Stimulated activated CD8-positive, alpha-beta memory T cell treated with anti-CD3 and anti-CD28 coated beads, Interleukin-15, amount 100 ng/mL, for 1 hour (primary cell): Measurements from ENCODE around the gene PDZD2.
"Not testable (repeated sequence)": the region's sequence is repeated elsewhere in the genome, so short reads cannot be mapped to it uniquely, and the experiment has no call there.

ENCODE experiments used
- DNase-seq: peaks from one replicate; pipeline ENCODE4 v3.0.0-alpha.2; 2020; ENCODE audit warnings: low read depth

Gene PDZD2

DNA sequence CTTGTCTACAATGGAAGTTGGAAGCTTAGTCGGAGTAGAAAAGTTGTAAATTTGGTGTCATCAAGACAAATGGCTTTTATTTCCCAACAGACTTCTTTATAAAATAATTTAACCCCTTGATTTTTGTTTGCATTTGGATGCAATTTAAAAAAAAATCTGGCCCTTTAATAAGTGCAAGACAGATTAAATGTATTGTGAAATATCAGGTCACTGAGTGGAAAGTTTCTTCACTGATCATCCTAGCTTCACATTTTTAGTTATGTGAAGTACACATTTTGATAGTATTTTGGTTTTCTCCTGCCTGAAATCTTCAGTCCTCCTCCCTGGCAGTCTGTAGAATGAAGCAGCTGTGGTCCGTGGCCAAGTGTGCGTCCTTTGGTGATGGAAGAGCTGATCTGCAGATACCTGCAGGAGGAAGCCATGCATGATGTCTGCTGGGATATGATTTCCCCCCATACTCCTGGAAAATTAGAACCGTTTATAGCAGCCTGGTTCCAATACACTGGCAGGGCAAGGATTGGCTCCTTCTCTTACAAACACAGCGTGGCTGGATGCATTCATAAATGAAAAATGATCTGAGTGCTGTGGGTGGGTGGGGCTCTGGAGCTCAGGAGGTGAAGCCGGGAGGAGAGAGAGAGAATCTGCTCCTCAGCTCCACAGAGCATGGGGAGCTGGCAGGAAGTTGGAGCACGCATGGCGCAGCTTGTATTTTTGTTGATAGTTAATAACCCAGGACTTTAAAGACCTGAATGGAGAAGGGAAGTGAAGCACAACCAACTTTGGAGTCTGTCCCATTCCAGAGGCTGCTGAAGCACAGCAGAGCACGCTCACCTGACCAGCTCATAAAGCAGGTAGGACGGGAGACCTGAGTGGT is 296.8 kb downstream of the PDZD2 start:
- DNase-seq = no peak

- no peak for DNase-seq
These were observed 297.8 kb downstream of the PDZD2 start for GRCh38 chr5:31936683-31937082.

- DNase-seq = no peak
These were observed 298.3 kb downstream of the PDZD2 start for GRCh38 chr5:31937226-31937625.

- DNase-seq = no peak
These were observed 298.8 kb downstream of the PDZD2 start for GRCh38 chr5:31937703-31938102.

GRCh38 chr5:31939151-31939550 is 300.2 kb downstream of the PDZD2 start:
- DNase-seq = no peak

DNA sequence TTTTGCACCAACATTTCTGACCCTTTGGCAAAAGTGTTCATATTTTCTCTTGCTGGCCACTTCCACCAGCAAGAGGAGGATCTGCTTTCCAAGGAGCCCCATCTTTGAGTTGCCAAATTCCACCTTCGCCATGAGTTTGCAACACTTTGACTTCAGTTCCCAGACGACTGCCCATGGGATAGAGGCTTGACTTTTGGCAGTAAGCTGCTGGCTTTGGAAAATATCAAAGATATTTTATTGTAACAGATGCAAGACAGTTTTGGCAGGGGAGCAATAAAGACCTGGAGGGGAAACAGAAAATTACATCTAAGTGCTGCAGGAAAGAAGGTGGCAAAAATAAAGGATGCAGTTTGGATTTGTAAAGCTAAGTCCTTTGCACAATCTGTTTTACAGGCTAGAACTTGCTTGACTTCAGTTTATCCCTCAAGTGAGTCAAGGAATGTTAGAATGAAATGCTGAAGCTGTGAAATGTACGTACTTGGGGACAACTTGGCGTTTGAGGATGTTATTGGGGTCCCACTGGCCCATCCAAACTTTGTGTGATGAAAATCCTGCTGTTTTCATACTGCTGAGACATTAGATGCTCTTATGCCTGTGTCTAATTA is 302.3 kb downstream of the PDZD2 start:
- no peak for DNase-seq

GRCh38 chr5:31942546-31942945 is 303.6 kb downstream of the PDZD2 start:
- DNase-seq = no peak

- DNase-seq = no peak
These were observed 305.9 kb downstream of the PDZD2 start for GRCh38 chr5:31944684-31945445.

DNA sequence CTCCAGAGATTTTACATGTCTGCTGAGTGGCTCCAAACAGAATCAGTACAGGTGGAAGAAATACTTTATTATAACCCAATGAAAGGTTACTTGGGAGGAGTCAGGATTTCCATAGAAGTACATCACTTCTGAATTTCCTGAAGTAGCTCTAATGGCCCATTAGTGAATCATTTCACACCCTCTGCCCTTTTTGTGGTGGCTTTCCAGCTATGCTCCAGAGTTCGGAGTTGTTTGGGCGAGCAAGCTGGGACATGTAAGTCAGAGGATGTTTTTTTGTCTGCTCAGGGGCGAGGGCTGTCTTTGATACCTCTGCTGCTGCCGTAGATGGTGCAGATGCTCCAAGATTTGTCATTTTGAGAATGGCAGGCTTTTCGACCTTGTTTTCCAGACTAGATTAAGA is 309.1 kb downstream of the PDZD2 start:
- no peak for DNase-seq

GRCh38 chr5:31952067-31952466 is 313.1 kb downstream of the PDZD2 start:
- DNase-seq = no peak

DNA sequence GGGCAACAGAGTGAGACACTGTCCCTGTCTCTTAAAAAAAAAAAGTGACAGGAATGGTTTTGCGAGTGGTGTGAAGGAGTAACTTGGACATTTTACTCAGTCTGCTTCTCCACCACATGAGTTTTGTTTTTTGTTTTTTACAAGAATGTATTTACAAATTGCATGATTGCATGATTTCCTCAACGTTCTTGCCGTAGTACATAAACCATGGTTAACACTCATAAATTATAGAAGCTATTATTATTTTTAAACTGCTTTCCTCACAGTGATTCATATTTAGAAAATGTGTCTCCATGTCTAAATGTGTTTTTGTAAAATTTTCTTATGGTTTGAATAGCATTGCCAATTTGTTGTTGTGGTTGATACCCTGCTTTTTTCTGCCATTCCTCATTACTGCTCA is 315.2 kb downstream of the PDZD2 start:
- DNase-seq = no peak

DNA sequence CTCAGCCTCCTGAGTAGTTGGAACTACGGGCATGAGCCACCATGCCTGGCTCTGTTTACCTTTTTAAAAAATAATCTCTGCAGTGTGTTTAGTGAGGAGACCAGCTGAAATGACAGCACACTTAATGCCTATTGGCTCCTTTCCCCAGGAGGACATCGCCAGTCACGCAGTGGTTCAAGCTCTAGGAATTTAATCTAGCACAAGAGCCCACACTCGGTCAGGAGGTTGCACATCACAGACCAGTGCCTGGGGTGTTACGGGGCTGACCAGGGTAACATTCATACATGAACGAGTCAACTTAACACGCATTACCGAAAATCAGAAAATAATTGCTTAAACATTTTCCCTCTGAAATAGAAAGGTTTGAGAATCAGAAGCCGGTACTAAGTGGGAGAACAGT is 318.2 kb downstream of the PDZD2 start:
- DNase-seq = no peak

DNA sequence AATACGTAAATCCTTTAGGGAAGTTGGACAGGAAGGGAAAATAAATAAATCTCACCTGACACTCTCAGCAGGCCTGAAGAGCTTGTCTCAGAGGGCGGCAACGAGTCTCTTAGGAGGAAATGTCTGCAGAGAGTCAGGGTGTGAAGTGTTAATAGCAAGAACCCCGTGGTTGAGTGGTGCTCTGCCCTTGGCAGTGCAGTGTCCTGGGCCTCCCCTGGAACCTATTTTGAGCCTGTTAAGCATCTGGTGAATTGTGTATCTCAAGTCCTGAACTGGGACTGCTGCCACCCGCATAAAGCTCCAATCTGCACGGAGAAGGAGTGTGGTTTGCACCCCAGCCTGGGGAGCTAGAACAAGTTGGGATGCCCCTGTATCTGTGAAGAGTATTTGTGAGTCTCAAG is 323.4 kb downstream of the PDZD2 start:
- no peak for DNase-seq

- DNase-seq = no peak
These were observed 324.0 kb downstream of the PDZD2 start for GRCh38 chr5:31962871-31963307.

- DNase-seq = no peak
These were observed 324.6 kb downstream of the PDZD2 start for GRCh38 chr5:31963358-31964006.

DNA sequence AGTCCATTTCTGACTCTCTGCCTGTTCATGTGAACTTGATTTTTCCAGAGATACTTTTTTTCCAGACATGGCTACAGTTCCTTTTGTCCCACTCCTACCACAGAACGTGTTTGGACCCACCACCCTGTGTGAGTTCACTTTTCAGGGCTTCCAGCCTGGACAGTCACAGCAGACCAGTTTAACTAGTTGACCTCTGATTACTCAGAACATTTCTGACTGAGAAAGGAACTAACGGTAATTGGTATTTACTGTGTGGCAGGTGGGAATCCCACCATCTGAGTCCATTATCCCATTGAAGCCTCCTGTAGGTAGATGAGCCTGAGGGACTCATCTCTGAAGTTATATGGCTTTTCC is 325.1 kb downstream of the PDZD2 start:
- no peak for DNase-seq

DNA sequence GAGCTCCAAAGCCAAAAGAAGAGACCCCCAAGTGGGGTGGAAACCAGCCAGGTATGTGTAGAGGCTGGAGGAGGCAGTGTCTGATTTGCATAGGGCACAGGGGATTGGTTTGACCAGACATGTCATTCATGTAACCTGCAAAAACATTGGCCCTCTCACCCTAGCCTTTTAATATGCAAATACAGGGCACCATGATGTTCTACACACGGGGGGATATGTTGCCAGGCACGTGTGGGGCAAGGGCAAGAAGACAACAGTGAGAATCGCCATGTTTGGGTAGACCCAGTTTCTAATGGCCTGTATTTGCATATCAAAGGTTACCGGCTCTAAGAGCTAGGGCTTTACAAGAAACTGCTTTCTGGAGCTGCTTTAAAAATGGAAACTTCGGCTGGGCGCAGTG is 326.3 kb downstream of the PDZD2 start:
- no peak for DNase-seq

DNA sequence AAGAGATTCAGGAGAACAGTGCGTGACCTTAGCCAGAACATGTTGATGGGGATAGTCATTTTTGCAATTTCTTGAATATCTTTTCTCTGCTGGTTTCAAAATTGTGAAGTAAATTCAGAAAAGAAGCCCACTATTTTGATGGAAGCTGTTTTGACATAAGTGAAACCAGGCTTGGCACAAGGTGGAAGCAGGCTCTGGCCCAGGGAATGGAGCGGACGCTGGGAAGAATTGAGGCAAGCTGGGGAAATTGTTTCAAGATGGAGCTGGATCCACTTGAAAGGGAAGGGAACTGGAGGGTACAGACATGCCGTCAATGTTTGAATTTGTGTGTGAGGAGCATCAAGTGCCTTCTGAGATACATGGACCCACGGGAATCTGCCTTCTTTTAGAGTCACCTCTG is 328.0 kb downstream of the PDZD2 start:
- DNase-seq = no peak

DNA sequence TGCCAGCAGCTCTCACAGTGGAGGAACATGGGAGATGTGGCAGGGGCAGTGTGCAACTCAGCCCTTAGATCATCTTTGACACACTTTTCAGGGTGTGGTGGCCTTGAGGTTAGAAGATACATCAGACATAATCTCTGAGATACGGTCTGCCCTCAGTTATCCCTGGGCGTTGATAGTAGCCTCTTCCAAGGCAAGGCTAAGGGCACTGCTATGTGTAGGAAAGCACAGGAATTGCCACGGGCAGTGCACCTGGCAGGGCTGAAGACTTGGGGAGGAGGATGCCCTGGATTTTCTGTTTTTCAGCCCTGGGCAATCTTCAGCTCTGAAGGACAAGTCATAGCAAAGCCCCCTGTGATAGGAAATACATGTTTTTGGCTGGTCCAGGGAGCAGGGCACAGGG is 328.5 kb downstream of the PDZD2 start:
- DNase-seq = no peak

DNA sequence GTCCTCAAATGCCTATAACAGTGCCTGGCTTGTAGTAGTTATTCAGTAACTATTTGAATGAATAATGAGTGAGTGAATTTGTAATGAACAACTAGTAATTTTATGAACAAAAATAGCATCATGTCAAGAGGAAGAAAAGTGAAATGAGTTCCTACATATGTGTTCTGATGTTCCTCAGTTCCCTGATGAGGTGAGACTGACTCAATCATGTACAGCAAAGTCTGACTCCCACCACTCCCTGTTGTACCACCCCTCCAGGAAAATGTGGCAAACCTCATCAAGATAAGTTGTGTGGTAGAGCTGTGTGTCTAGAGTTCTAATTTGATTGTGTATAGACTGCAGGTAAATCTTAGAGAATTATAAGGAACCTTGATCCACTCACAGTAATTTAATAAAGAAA is 333.6 kb downstream of the PDZD2 start:
- DNase-seq = no peak

GRCh38 chr5:31975189-31975612 is 336.3 kb downstream of the PDZD2 start:
- not testable (repeated sequence) for DNase-seq

GRCh38 chr5:31976169-31976568 is 337.2 kb downstream of the PDZD2 start:
- no peak for DNase-seq
